ENCODE results near the gene PSD2.

Gene PSD2

GRCh38 chr5:139763930-139764791 lies 31.4 kb upstream of the PSD2 start:
- DNase-seq: peak; percentile 46

DNA sequence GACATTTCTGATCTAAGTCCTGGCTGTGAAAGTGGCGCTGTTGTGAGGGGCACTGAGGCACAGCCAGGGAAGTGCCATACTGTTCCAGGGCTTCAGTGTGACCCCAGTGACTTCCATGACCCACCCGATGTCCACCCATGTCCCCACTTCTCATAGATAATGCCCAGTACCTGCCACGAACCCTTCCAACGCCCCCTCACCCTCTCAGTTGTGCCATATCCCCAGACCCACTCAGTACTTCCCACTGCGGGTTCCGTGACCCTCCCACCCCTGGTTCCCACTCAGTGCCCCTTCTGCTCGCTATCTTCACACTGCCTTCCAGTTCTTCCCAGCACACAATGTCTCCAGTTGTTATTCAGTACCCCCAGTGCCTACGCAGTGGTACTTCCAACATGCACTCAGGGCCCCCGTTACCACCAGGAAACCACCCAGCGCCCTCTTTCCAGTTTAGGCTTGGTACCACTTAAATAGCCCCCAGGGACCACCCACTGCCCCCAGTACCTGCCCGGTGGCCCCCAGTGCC lies 30.7 kb upstream of the PSD2 start:
- DNase-seq: no peak

DNA sequence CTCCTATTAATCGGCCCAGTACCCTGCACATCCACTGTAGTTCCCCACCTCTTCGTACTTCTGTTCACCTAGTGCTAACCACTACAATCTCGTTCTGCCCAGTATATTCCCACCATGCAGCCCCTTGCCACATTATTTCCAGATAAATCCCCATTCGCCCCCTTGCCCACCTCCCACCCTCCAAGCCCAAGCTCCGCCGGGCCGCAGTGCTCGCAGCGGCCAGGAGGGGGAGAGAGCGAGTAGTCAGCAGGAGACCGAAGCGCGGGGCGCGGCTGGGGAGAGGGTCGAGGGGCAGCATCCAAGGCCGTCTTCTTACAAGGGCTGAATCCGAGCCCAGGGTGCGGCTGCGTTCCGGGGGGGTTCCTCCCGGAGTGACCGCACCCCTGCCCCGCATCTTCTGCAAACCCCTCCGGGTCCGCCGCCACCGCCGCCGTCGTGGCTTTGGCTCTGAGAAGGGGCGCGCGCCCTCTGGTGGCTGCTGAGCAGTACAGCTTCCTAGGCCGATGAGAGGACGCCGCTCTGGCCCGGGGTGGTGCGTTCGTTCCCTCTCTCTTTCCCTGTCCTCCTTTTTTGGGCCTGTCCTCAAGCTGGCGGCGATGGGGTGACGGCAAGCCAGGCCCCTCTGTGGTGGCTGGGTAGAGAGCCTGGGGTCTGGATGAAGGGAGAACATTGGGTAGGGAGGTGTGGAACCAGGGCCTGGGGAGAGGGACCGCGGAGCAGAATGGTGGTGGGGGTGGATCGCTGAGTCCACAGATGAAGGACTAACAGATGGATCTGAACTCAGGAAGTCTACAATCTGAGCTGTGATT lies 30.0 kb upstream of the PSD2 start:
- peak; percentile 44 for DNase-seq

- DNase-seq: no peak
Measured at GRCh38 chr5:139767960-139768359, 27.6 kb upstream of the PSD2 start.

DNA sequence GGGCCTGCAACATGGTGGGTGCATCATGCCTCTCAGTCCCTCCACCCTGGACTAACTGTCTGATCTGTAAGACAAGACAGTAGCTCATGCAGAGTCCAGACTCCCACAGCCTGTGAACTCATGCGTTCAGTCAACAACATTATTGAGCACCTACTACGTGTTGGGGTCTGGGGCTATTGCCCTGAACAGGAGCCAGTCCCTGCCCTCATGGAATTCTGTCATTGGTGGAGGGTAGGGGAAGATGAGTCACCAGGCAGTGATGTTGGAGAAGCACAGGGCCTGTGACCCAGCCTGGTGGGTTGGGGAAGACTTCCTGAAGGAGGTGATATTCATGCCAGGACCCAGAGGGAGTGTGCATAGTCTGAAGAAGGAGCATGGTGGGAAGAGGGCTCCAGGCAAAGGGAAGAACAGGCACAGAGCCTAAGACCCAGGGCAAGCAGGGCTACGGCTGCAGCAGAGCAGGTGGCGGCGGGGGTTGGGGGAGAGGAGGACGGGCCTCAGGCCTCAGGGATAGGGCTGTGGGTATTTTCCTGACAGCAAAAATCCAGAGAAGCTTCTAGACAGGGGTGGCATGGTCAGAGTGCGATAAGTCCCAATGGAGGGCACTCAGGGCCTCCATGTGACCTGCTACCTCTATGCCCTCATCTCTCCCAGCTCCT lies 26.7 kb upstream of the PSD2 start:
- no peak for DNase-seq

- DNase-seq: no peak
Measured at GRCh38 chr5:139769477-139769876, 26.1 kb upstream of the PSD2 start.

GRCh38 chr5:139770722-139771121 lies 24.9 kb upstream of the PSD2 start:
- DNase-seq: no peak

GRCh38 chr5:139772089-139772791 lies 23.4 kb upstream of the PSD2 start:
- DNase-seq: no peak

- no peak for DNase-seq
Measured at GRCh38 chr5:139772927-139773690, 22.5 kb upstream of the PSD2 start.

DNA sequence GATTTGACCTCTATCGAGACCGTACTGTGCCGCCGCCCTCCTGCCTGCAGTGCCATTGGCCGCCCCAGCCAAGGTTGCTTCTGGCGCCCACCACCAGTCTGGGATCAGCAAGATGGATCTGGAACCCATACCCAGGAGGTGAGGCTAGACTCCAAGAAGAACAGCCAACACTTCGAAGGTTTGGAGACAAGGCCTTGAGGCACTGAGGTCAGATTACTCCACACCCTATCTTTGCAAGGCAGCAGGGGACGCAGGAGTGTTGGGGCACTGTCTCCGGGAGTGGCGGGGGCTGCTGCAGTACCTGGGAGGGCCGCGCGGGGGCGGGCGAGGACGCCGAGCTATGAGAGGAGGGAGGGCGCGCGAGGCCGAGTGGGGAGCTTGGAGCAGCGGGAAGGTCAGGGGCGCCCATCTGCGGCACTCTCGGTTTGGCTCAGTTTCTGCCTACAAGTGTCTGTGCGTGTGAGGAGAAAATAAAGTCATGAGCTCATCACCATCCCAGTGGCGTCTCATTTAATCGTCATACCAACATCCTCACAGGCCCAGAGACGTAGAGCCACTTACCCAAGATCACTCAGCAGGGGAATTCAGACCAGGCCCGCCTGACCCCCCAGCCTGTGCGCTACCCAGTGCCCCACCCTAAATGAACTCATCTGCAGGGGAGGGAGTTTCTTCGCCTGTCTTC lies 20.5 kb upstream of the PSD2 start:
- peak; percentile 20 for DNase-seq

- no peak for DNase-seq
Measured at GRCh38 chr5:139775872-139776271, 19.7 kb upstream of the PSD2 start.

GRCh38 chr5:139776861-139777260 lies 18.7 kb upstream of the PSD2 start:
- DNase-seq: no peak

GRCh38 chr5:139783436-139783965 lies 12.1 kb upstream of the PSD2 start:
- no peak for DNase-seq

GRCh38 chr5:139784488-139784887 lies 11.1 kb upstream of the PSD2 start:
- no peak for DNase-seq

DNA sequence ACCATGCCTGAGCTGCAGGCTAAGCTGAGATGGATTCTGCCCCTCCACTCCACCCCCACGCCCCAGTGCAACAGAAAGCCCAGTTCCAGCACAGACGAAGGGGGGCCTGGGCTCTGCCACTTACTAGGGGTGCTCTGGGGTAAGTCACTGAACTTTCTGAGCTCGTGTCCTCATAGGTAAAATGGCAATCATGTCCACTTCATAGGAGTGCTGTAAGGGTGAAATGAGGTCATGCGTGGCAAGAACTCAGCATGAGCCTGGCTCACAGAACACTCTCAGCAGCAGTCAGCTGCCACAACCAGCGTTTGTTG lies 8.4 kb upstream of the PSD2 start:
- DNase-seq: no peak

GRCh38 chr5:139787568-139788293 lies 7.9 kb upstream of the PSD2 start:
- DNase-seq: peak; percentile 14

DNA sequence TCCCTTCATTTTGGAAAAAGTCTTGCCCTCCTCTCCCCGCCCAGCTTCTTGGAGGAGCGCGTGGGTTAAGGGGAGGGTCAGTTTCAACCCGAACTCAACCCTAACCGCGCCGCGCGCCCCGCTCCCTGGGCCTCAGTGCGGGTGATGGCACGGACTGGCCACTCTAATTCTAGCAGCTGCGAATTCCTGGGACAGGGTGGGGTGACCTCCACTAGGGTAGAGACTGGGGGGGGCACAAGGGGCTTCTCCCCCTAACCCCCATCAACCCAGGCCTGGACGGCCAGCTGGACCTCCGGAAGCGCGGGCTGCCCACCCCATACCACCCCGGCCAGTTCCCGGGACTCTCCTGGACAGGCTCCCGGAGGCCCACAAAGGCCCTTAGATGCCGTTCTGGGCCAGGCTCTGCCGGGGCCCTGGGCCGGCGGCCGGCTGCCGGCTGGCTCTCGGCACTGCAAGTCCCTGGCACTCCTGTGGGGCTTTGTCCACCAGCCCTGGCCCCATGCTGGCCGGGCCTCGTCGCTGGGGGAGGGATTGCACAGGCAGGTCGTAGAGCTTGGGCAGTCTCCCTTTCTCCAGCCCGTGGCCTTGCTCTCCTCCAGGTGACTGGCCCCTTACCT lies 7.2 kb upstream of the PSD2 start:
- no peak for DNase-seq

GRCh38 chr5:139789116-139789844 lies 6.3 kb upstream of the PSD2 start:
- no peak for DNase-seq

DNA sequence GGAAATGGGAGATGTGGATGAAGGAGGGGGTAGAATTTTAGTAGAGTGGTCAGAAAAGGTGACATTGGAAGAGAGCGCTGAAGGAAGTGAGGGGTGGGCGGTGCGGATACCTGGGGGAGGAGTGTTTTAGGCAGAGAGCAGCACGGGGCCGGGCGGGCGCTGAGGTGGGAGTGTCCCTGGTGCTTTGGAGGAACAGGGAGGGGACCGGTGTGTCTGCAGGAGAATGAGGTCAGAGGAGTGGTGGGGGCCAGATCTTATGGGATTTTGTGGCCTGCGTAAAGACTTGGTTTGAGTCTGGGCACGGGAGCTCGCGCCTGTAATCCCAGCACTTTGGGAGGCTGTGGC lies 5.8 kb upstream of the PSD2 start:
- no peak for DNase-seq

Data from NCI-H1092 (cell line).